ENCODE results near the gene RGS18.
"Not testable (repeated sequence)": the region's sequence is repeated elsewhere in the genome, so short reads cannot be mapped to it uniquely, and the experiment has no call there.

Gene RGS18

GRCh38 chr1:192153276-192153675 is 5.0 kb upstream of the RGS18 start:
- H3K36me3 Mint-ChIP-seq: no peaks in the 10 kb centered on the region
- no peak overlapping the region for H3K27ac Mint-ChIP-seq
- no peaks in the 10 kb centered on the region for H3K27me3 Mint-ChIP-seq
- H3K4me1 Mint-ChIP-seq (ENCODE audit: low read depth): no peaks in the 10 kb centered on the region
- H3K9me3 Mint-ChIP-seq (ENCODE audit: low read depth): no peaks in the 10 kb centered on the region
- H3K4me3 Mint-ChIP-seq: no peak overlapping the region

DNA sequence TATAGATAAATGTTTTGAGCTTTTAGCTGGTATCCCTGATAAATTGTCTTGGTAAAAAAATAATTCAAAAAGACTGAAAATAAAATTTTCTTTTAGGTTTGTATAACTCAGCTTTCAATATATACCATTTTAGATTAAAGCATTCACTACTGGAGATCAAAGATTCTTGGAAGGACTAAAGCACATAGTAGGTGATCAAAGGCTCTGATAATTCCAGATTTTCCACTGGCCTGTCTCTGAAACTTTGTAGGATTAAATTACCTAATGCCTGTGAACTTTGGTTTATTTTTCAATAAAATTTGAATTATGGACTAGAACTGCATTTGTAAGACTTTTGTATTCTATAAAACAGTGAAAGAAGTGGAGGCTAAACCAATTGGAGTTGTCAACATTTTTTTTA is 1.2 kb upstream of the RGS18 start:
- no peaks in the 10 kb centered on the region for H3K36me3 Mint-ChIP-seq
- H3K4me1 Mint-ChIP-seq (ENCODE audit: low read depth): no peaks in the 10 kb centered on the region
- H3K27me3 Mint-ChIP-seq: no peaks in the 10 kb centered on the region
- H3K4me3 Mint-ChIP-seq: no peak overlapping the region
- no peak overlapping the region for H3K27ac Mint-ChIP-seq
- H3K9me3 Mint-ChIP-seq (ENCODE audit: low read depth): no peaks in the 10 kb centered on the region

- Mint-ChIP-seq H3K4me1 (ENCODE audit: low read depth) (no peaks in the 10 kb centered on the region), H3K9me3 (ENCODE audit: low read depth) (no peaks in the 10 kb centered on the region), H3K27ac (no peak overlapping the region), H3K36me3 (no peaks in the 10 kb centered on the region), H3K27me3 (no peaks in the 10 kb centered on the region), H3K4me3 (no peak overlapping the region)
These were observed 752 bp downstream of the RGS18 start for GRCh38 chr1:192159014-192159413.

DNA sequence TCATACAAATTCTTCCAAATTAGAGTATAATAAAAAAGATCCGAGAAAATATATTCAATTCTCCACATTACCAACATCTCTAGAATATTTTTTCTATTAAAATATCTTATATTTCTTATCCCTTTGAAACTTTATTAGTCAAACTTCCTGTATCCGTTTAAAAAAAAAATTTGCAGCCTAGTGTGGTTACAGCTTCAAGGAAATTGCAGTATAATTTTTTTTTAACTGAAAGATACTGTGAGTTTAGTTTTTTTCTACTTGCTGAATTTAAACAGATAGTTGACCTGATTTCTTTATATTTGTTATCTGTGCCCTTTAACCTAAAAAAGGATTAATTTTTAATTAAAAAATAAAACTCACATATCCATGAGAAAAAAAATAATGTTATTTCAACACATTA is 1.5 kb downstream of the RGS18 start:
- Mint-ChIP-seq H3K27ac (no peak overlapping the region), H3K27me3 (no peaks in the 10 kb centered on the region), H3K4me1 (ENCODE audit: low read depth) (no peaks in the 10 kb centered on the region), H3K4me3 (no peak overlapping the region), H3K9me3 (ENCODE audit: low read depth) (no peaks in the 10 kb centered on the region), H3K36me3 (no peaks in the 10 kb centered on the region)

GRCh38 chr1:192160196-192160595 is 1.9 kb downstream of the RGS18 start:
- H3K27ac Mint-ChIP-seq: no peak overlapping the region
- no peaks in the 10 kb centered on the region for H3K27me3 Mint-ChIP-seq
- H3K9me3 Mint-ChIP-seq (ENCODE audit: low read depth): peaks cover under 1% of the 10 kb centered on the region
- H3K4me3 Mint-ChIP-seq: no peak overlapping the region
- H3K36me3 Mint-ChIP-seq: no peaks in the 10 kb centered on the region
- H3K4me1 Mint-ChIP-seq (ENCODE audit: low read depth): no peaks in the 10 kb centered on the region

DNA sequence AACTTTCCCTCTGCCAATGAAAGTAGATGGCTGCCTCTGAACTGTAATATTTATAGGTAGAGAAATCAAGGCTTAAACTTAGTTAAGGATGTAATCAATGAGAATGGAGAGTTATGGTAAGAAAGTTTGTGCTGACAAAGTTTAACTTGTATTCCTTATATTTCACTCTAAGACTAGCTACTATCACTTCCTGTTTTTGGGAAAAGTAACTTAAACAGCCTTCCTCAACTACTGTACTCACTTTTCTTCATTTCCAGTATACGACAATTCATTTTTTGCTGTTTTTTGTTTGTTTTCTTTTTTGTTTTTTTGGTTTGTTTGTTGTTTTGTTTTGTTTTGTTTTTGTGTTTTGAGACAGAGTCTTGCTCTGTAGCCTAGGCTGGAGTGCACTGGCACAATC is 3.7 kb downstream of the RGS18 start:
- Mint-ChIP-seq H3K4me1 (ENCODE audit: low read depth) (no peaks in the 10 kb centered on the region), H3K27ac (no peak overlapping the region), H3K27me3 (no peaks in the 10 kb centered on the region)

DNA sequence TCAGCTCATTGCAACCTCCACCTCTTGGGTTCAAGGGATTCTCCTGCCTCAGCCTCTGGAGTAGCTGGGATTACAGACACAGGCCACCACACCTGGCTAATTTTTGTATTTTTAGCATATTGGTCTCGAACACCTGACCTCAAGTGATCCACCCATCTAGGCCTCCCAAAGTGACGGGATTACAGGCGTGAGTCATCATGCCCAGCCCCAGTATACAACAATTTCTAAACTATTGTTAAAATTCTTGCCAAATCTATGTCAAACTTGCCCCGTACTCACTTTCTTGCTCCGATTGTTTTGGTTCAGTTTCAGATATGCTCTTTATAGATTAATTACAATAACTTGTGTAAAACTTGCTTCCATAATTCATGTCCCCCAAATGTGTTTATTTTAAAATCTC is 4.1 kb downstream of the RGS18 start:
- H3K36me3 Mint-ChIP-seq: no peaks in the 10 kb centered on the region
- H3K4me1 Mint-ChIP-seq (ENCODE audit: low read depth): no peaks in the 10 kb centered on the region
- H3K4me3 Mint-ChIP-seq: no peak overlapping the region
- no peaks in the 10 kb centered on the region for H3K27me3 Mint-ChIP-seq
- H3K9me3 Mint-ChIP-seq (ENCODE audit: low read depth): peaks cover 13% of the 10 kb centered on the region
- no peak overlapping the region for H3K27ac Mint-ChIP-seq

More for the DNA sequence above, 3.7 kb downstream of the RGS18 start:
- Mint-ChIP-seq H3K9me3 (ENCODE audit: low read depth) (peaks cover 12% of the 10 kb centered on the region), H3K36me3 (no peaks in the 10 kb centered on the region), H3K4me3 (no peak overlapping the region)

- H3K4me3 Mint-ChIP-seq; H3K36me3 Mint-ChIP-seq; H3K27me3 Mint-ChIP-seq; H3K27ac Mint-ChIP-seq; H3K4me1 Mint-ChIP-seq (ENCODE audit: low read depth): not testable (repeated sequence)
- H3K9me3 Mint-ChIP-seq (ENCODE audit: low read depth): peaks cover 13% of the 10 kb centered on the region
These were observed 6.7 kb downstream of the RGS18 start for GRCh38 chr1:192165002-192165401.

DNA sequence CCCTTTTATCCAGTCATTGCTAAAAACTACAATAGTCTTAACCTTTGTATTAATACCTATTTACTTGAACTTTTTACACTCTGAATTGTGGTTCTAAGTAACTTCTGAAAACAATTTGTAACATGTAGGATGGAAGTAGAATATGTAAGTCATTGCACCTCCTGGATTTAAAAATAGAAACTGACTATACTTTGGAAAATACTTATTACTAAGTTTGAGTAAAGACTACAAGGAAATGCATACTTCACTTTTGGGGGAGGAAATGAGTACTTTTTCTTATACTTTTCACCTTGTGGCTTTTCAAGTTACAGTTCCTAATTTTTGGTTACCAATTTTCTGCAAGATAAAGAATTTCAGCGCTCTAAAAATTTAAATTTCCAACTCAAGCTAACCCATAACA is 8.7 kb downstream of the RGS18 start:
- H3K4me3 Mint-ChIP-seq: no peak overlapping the region
- H3K4me1 Mint-ChIP-seq (ENCODE audit: low read depth): no peaks in the 10 kb centered on the region
- H3K27ac Mint-ChIP-seq: no peak overlapping the region
- no peaks in the 10 kb centered on the region for H3K27me3 Mint-ChIP-seq
- H3K9me3 Mint-ChIP-seq (ENCODE audit: low read depth): peaks cover 13% of the 10 kb centered on the region
- H3K36me3 Mint-ChIP-seq: no peaks in the 10 kb centered on the region

DNA sequence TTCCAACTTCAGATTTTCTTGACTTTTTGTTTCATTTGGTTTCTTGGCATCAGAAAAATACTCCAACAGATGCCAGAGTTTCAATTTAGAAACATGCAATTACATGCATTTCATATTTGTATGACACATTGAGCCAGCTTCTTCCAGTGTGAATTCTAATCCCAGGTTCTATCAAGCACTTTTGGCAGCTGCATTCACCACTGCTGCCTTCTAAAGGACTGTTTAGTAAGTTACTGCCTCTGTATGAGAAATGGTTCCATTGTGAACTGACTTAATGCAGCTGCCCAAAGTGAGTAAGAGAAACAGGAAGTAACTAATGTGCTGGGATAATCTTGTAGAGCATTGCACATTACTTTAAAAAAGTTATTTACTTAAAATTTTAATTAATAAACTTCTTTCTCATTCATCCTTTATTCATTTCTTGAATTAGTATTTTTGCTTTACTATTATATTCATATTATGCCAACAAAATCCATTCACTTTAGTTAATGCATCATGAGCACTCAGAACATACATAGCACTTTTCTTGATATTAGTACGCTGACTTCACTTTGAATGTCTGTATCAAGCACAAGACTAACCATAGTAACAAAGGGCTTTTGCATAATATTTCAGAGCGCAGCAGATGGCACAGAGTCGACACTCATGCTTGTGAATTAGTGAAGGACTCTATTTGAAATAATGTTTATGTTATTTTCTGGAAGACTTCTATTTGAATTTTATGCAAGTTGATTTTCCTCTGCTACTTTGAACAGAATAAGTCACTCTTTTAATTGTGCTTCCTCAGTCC is 9.8 kb downstream of the RGS18 start:
- Mint-ChIP-seq H3K27ac (no peak overlapping the region), H3K9me3 (ENCODE audit: low read depth) (peaks cover 13% of the 10 kb centered on the region), H3K27me3 (no peaks in the 10 kb centered on the region), H3K4me3 (no peak overlapping the region), H3K36me3 (no peaks in the 10 kb centered on the region), H3K4me1 (ENCODE audit: low read depth) (no peaks in the 10 kb centered on the region)

- Mint-ChIP-seq H3K4me1 (ENCODE audit: low read depth) (no peaks in the 10 kb centered on the region), H3K27me3 (no peaks in the 10 kb centered on the region), H3K27ac (no peak overlapping the region), H3K4me3 (no peak overlapping the region), H3K9me3 (ENCODE audit: low read depth) (peaks cover 13% of the 10 kb centered on the region), H3K36me3 (no peaks in the 10 kb centered on the region)
These were observed 10.7 kb downstream of the RGS18 start for GRCh38 chr1:192168964-192169363.

- Mint-ChIP-seq H3K36me3 (no peaks in the 10 kb centered on the region), H3K4me3 (no peak overlapping the region), H3K27me3 (no peaks in the 10 kb centered on the region), H3K9me3 (ENCODE audit: low read depth) (peaks cover 10% of the 10 kb centered on the region), H3K27ac (no peak overlapping the region), H3K4me1 (ENCODE audit: low read depth) (no peaks in the 10 kb centered on the region)
These were observed 12.1 kb downstream of the RGS18 start for GRCh38 chr1:192170196-192170984.

GRCh38 chr1:192171123-192171522 is 12.9 kb downstream of the RGS18 start:
- Mint-ChIP-seq H3K27ac (no peak overlapping the region), H3K27me3 (no peaks in the 10 kb centered on the region), H3K9me3 (ENCODE audit: low read depth) (peaks cover 8% of the 10 kb centered on the region), H3K36me3 (no peaks in the 10 kb centered on the region), H3K4me3 (no peak overlapping the region), H3K4me1 (ENCODE audit: low read depth) (no peaks in the 10 kb centered on the region)

DNA sequence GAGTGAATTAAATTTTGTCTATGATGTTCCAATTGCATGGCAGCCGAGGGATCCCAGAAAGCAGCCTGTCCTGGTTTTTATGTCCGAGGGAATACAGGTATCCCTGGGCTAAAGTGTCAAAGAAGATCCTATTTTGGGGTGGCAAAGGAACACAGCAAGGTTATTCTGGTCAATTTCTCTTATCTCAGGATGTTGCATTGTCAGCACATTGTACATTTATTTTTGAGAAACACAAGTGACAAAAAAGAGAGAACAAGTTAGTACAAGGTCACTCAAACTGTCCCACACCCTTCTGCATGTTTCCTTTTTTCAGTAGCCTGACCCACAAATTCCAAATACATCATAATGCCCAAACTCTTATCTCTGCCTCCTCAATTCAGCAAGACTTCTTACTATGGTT is 17.7 kb downstream of the RGS18 start:
- no peaks in the 10 kb centered on the region for H3K36me3 Mint-ChIP-seq
- no peaks in the 10 kb centered on the region for H3K4me1 Mint-ChIP-seq (ENCODE audit: low read depth)
- no peaks in the 10 kb centered on the region for H3K9me3 Mint-ChIP-seq (ENCODE audit: low read depth)
- no peaks in the 10 kb centered on the region for H3K27me3 Mint-ChIP-seq
- H3K4me3 Mint-ChIP-seq: no peak overlapping the region
- H3K27ac Mint-ChIP-seq: no peak overlapping the region

- Mint-ChIP-seq H3K9me3 (ENCODE audit: low read depth) (no peaks in the 10 kb centered on the region), H3K36me3 (no peaks in the 10 kb centered on the region), H3K4me3 (no peak overlapping the region), H3K27me3 (no peaks in the 10 kb centered on the region), H3K4me1 (ENCODE audit: low read depth) (no peaks in the 10 kb centered on the region), H3K27ac (no peak overlapping the region)
These were observed 25.5 kb downstream of the RGS18 start for GRCh38 chr1:192183788-192184187.

Measured in activated naive CD8-positive, alpha-beta T cell (primary cell).